ENCODE data around the gene CGB7. TPM values are rescaled to one million over a fixed set of nuclear protein-coding genes. Genes with fewer than 3 reads are reported as not detected.
A peak's percentile ranks its signal among the peaks of the same experiment; 100 is the strongest.

Gene CGB7
- total RNA-seq, 1 donor from 2014 or later, result not detected

- peaks cover 3% of the 10 kb centered on the region for H3K9me3 Mint-ChIP-seq (ENCODE audit: unreplicated experiment)
- H3K36me3 Mint-ChIP-seq (ENCODE audit: unreplicated experiment), result peaks cover 22% of the 10 kb centered on the region
- H3K27ac Mint-ChIP-seq (ENCODE audit: unreplicated experiment), result no peak overlapping the region
- H3K4me3 Mint-ChIP-seq (ENCODE audit: unreplicated experiment), result no peak overlapping the region
- H3K4me1 Mint-ChIP-seq (ENCODE audit: low read depth, unreplicated experiment), result peaks cover 12% of the 10 kb centered on the region
- DNase-seq, result no peak
- TF ChIP-seq CTCF (IDR thresholded peaks at IDR 0.05; ENCODE audit: partially characterized antibody, unreplicated experiment), result no peak
- H3K27me3 Mint-ChIP-seq (ENCODE audit: unreplicated experiment), result peaks cover 24% of the 10 kb centered on the region
These were observed 11.5 kb upstream of the CGB7 start for GRCh38 chr19:49069026-49069425.

- H3K4me3 Mint-ChIP-seq (ENCODE audit: unreplicated experiment), result no peak overlapping the region
- no peak overlapping the region for H3K27ac Mint-ChIP-seq (ENCODE audit: unreplicated experiment)
- peaks cover 13% of the 10 kb centered on the region for H3K27me3 Mint-ChIP-seq (ENCODE audit: unreplicated experiment)
These were observed 10.0 kb upstream of the CGB7 start for GRCh38 chr19:49067554-49067953.

GRCh38 chr19:49065905-49066512 lies 8.5 kb upstream of the CGB7 start:
- H3K36me3 Mint-ChIP-seq (ENCODE audit: unreplicated experiment), result peaks cover 11% of the 10 kb centered on the region
- no peak for DNase-seq
- peaks cover 10% of the 10 kb centered on the region for H3K27me3 Mint-ChIP-seq (ENCODE audit: unreplicated experiment)

More at GRCh38 chr19:49067554-49067953, 10.0 kb upstream of the CGB7 start:
- H3K9me3 Mint-ChIP-seq (ENCODE audit: unreplicated experiment), result no peaks in the 10 kb centered on the region
- no peak for DNase-seq
- peaks cover 11% of the 10 kb centered on the region for H3K36me3 Mint-ChIP-seq (ENCODE audit: unreplicated experiment)
- H3K4me1 Mint-ChIP-seq (ENCODE audit: low read depth, unreplicated experiment), result peaks cover 12% of the 10 kb centered on the region
- TF ChIP-seq CTCF (IDR thresholded peaks at IDR 0.05; ENCODE audit: partially characterized antibody, unreplicated experiment), result no peak

GRCh38 chr19:49064768-49065611 lies 7.4 kb upstream of the CGB7 start, which contains the start of gene NTF4:
TSS of gene NTF4 (minus strand) at chr19:49064818. CDS start at chr19:49061997, 2,821 bp downstream.
- TF ChIP-seq CTCF (IDR thresholded peaks at IDR 0.05; ENCODE audit: partially characterized antibody, unreplicated experiment), result no peak
- H3K36me3 Mint-ChIP-seq (ENCODE audit: unreplicated experiment), result peaks cover 5% of the 10 kb centered on the region
- peaks cover 11% of the 10 kb centered on the region for H3K27me3 Mint-ChIP-seq (ENCODE audit: unreplicated experiment)
- H3K9me3 Mint-ChIP-seq (ENCODE audit: unreplicated experiment), result no peaks in the 10 kb centered on the region
- DNase-seq, result peak; percentile 74
- H3K4me3 Mint-ChIP-seq (ENCODE audit: unreplicated experiment), result peak within 1 kb of the TSS; percentile 49
- peaks cover 12% of the 10 kb centered on the region for H3K4me1 Mint-ChIP-seq (ENCODE audit: low read depth, unreplicated experiment)
- no peak within 1 kb of the TSS for H3K27ac Mint-ChIP-seq (ENCODE audit: unreplicated experiment)

More at GRCh38 chr19:49065905-49066512, 8.5 kb upstream of the CGB7 start:
- H3K9me3 Mint-ChIP-seq (ENCODE audit: unreplicated experiment), result no peaks in the 10 kb centered on the region
- peaks cover 12% of the 10 kb centered on the region for H3K4me1 Mint-ChIP-seq (ENCODE audit: low read depth, unreplicated experiment)
- peak overlapping the region; percentile 15 for H3K4me3 Mint-ChIP-seq (ENCODE audit: unreplicated experiment)
- H3K27ac Mint-ChIP-seq (ENCODE audit: unreplicated experiment), result no peak overlapping the region
- TF ChIP-seq CTCF (IDR thresholded peaks at IDR 0.05; ENCODE audit: partially characterized antibody, unreplicated experiment), result no peak

Measured in glutamatergic neuron (in vitro differentiated cells).